ENCODE data around the gene KLHDC4.

- no peak for TF ChIP-seq POLR2AphosphoS5 (IDR thresholded peaks at IDR 0.05)
- TF ChIP-seq POLR2A (IDR thresholded peaks at IDR 0.05), result no peak
Measured at GRCh38 chr16:87713451-87714229, 52.1 kb downstream of the KLHDC4 start.
